Stimulated activated CD8-positive, alpha-beta memory T cell treated with anti-CD3 and anti-CD28 coated beads, Interleukin-2, amount 100 ng/mL, for 48 hours (primary cell): ENCODE results near the gene ADAMTS16.
"Not testable (repeated sequence)": the region's sequence is repeated elsewhere in the genome, so short reads cannot be mapped to it uniquely, and the experiment has no call there.

Source experiments
- DNase-seq, 2 donors: peaks; one replicate each; pipeline ENCODE4 v3.0.0-alpha.2; 2020; ENCODE audit warnings: low read depth in 2 of 2

The ADAMTS16 gene

GRCh38 chr5:5139777-5140478 lies at the start of gene ADAMTS16:
ADAMTS16 (plus strand) TSS chr5:5140330; CDS start chr5:5140468, 138 bp downstream.
- DNase-seq = no peak

- DNase-seq = no peak
Observed at GRCh38 chr5:5092149-5092548, 48.0 kb upstream of the ADAMTS16 start.

GRCh38 chr5:5100635-5101034 lies 39.5 kb upstream of the ADAMTS16 start:
- no peak for DNase-seq

- no peak for DNase-seq
Observed at GRCh38 chr5:5101676-5102075, 38.5 kb upstream of the ADAMTS16 start.

- DNase-seq = no peak
Observed at GRCh38 chr5:5103245-5103644, 36.9 kb upstream of the ADAMTS16 start.

- DNase-seq = no peak
Observed at GRCh38 chr5:5104550-5104949, 35.6 kb upstream of the ADAMTS16 start.

GRCh38 chr5:5105531-5105930 lies 34.6 kb upstream of the ADAMTS16 start:
- no peak for DNase-seq

GRCh38 chr5:5116956-5117355 lies 23.2 kb upstream of the ADAMTS16 start:
- no peak for DNase-seq

GRCh38 chr5:5122776-5123175 lies 17.4 kb upstream of the ADAMTS16 start:
- no peak for DNase-seq

GRCh38 chr5:5124231-5124630 lies 15.9 kb upstream of the ADAMTS16 start:
- DNase-seq = no peak

GRCh38 chr5:5126444-5126843 lies 13.7 kb upstream of the ADAMTS16 start:
- DNase-seq = no peak

- DNase-seq = no peak
Observed at GRCh38 chr5:5128766-5129165, 11.4 kb upstream of the ADAMTS16 start.

- DNase-seq = no peak
Observed at GRCh38 chr5:5132234-5132633, 7.9 kb upstream of the ADAMTS16 start.

GRCh38 chr5:5132693-5133295 lies 7.3 kb upstream of the ADAMTS16 start:
- no peak for DNase-seq

GRCh38 chr5:5134107-5134506 lies 6.0 kb upstream of the ADAMTS16 start:
- DNase-seq = no peak

- DNase-seq = no peak
Observed at GRCh38 chr5:5135957-5136676, 4.0 kb upstream of the ADAMTS16 start.

GRCh38 chr5:5137851-5138250 lies 2.3 kb upstream of the ADAMTS16 start:
- not testable (repeated sequence) for DNase-seq

- DNase-seq = no peak
Observed at GRCh38 chr5:5139336-5139776, 774 bp upstream of the ADAMTS16 start.

- DNase-seq = no peak
Observed at GRCh38 chr5:5140479-5141338, 579 bp downstream of the ADAMTS16 start.

GRCh38 chr5:5141339-5141599 lies 1.1 kb downstream of the ADAMTS16 start:
- no peak for DNase-seq

- peak; percentile 12 to 20 for DNase-seq
Observed at GRCh38 chr5:5141625-5142525, 1.7 kb downstream of the ADAMTS16 start.
